Measurements from ENCODE around the gene PXMP4. TPM values are rescaled to one million over a fixed set of nuclear protein-coding genes. Genes with fewer than 3 reads are reported as not detected.

Gene PXMP4
- total RNA-seq, 1 experiment from 2014 or later = 18.7 TPM

DNA sequence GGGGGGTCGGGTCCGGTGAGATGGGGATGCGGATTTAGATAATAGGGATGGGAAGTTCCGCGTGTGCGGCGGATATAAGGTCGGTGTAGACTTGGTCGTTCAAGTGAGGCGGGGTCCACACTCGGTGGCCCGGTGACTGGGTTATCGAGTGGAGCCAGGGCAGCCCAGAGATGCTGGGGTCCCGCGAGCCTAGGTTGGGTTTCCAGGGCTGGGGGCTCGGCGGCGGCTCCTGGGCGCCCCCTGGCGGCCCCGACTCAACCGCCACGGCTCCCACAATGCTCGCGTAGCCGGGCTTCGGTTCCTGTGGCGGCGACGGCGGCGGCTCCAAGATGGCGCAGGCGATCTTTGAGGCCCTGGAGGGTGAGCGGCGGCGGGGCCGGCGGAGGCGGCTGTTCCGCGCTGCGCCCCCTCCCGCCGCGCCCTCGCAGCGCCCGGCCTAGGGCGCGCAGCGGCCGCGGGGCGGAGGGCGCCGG is 11.6 kb upstream of the PXMP4 start, which contains the start of gene ZNF341:
Gene ZNF341 (plus strand): TSS at position 304 of the 473 bp plus-strand sequence. CDS start 26 bp downstream, at position 330.
- H3K4me3 Mint-ChIP-seq (ENCODE audit: low read depth, unreplicated experiment) = peak within 1 kb of the TSS; percentile 78
- peaks cover 38% of the 10 kb centered on the region for H3K4me1 Mint-ChIP-seq (ENCODE audit: low read depth, unreplicated experiment)
- peak; percentile 95 for TF ChIP-seq CTCF (IDR thresholded peaks at IDR 0.05; ENCODE audit: unreplicated experiment)
- no peak for DNase-seq
- peak within 1 kb of the TSS; percentile 76 for H3K27ac Mint-ChIP-seq (ENCODE audit: unreplicated experiment)
- H3K9me3 Mint-ChIP-seq (ENCODE audit: low read depth, unreplicated experiment) = peaks cover 5% of the 10 kb centered on the region
- BruUV-seq (replicated peaks) = no TSS peak
- no peaks in the 10 kb centered on the region for H3K27me3 Mint-ChIP-seq (ENCODE audit: unreplicated experiment)
- H3K36me3 Mint-ChIP-seq (ENCODE audit: insufficient read depth, unreplicated experiment) = peaks cover 34% of the 10 kb centered on the region
- intact Hi-C loops (cut with micrococcal nuclease; ENCODE audit: unreplicated experiment) = loop anchor here (2.0 to 5.0 kb wide), 4 partner anchors 47 to 186 kb away; partner anchors contain the start of gene ACTL10
- CTCF ChIA-PET = interaction anchor here (0.6 to 1.8 kb wide), 6 partner anchors 11 to 261 kb away, joined by 3 to 11 read pairs (median 4); partner anchors contain the start of genes ACTL10, PXMP4 and RALY

DNA sequence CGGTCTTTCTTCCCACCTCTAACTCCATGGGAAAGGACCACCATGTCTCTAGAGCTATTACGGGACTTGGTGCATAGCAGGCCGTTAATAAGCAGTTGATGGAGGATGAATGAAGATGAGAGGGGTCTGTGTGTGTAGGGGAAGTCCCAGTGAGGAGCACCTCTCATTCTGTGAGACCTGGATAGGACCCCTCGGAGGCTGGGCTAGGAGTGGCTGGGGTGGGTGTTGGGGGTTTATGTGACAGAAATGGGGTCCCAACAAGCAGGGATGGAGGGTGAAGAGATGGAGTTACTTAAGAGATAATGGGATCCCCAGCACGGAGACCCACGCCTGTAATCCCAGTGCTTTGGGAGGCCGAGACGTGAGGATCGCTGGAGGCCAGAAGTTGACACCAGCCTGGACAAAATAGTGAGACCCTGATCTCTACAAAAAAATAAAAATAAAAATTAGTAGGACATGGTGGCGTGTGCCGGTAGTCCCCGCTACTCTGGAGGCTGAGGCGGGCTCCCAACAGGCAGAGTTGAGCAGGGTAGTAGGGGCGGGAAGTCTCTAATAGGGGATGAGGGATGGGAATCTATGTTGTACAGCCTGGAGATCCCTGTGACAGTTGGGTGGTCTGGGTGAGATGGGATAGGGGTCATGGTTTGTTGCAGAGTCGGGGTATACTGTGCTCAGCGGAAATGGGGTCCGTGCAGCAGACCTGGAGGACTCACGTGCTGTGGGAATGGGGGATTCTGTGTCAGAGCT is 11.0 kb upstream of the PXMP4 start:
- Mint-ChIP-seq H3K36me3 (ENCODE audit: insufficient read depth, unreplicated experiment) (peaks cover 31% of the 10 kb centered on the region), H3K27me3 (ENCODE audit: unreplicated experiment) (no peaks in the 10 kb centered on the region), H3K27ac (ENCODE audit: unreplicated experiment) (peak overlapping the region; percentile 25), H3K4me3 (ENCODE audit: low read depth, unreplicated experiment) (peak overlapping the region; percentile 78), H3K9me3 (ENCODE audit: low read depth, unreplicated experiment) (peaks cover 2% of the 10 kb centered on the region), H3K4me1 (ENCODE audit: low read depth, unreplicated experiment) (peaks cover 38% of the 10 kb centered on the region)
- BruUV-seq (replicated peaks) = no TSS peak
- CTCF ChIA-PET = interaction anchor here (0.7 kb wide), 1 partner anchor 117 kb away, joined by 5 read pairs; no protein-coding TSS in a partner anchor
- no peak for DNase-seq
- no peak for TF ChIP-seq CTCF (IDR thresholded peaks at IDR 0.05; ENCODE audit: unreplicated experiment)
- intact Hi-C loops (cut with micrococcal nuclease; ENCODE audit: unreplicated experiment) = loop anchor here (5.0 kb wide), 2 partner anchors 64 to 186 kb away; partner anchors contain the start of gene ACTL10

DNA sequence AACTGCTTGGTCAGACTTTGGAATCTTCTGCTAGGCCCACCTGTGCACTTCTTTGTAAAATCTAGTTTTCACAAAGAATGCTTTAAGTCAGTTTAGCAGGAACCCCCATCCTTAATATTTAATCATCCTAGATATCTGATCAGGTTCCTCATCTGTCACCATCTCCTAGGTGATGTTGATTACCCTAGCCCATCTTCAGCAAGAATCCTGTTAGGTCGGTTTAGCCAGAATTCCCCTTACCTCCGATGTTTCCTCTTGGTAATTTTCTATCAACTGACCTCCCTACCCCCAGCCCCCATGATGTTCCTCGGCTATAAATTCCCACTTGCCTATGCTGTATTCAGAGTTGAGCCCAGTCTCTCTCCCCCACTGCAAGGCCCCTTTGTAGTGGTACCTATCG is 9.0 kb upstream of the PXMP4 start:
- Mint-ChIP-seq H3K4me1 (ENCODE audit: low read depth, unreplicated experiment) (peaks cover 31% of the 10 kb centered on the region), H3K27ac (ENCODE audit: unreplicated experiment) (no peak overlapping the region), H3K36me3 (ENCODE audit: insufficient read depth, unreplicated experiment) (peaks cover 30% of the 10 kb centered on the region), H3K27me3 (ENCODE audit: unreplicated experiment) (no peaks in the 10 kb centered on the region), H3K9me3 (ENCODE audit: low read depth, unreplicated experiment) (no peaks in the 10 kb centered on the region), H3K4me3 (ENCODE audit: low read depth, unreplicated experiment) (no peak overlapping the region)
- DNase-seq = no peak
- BruUV-seq (replicated peaks) = no TSS peak
- intact Hi-C loops (cut with micrococcal nuclease; ENCODE audit: unreplicated experiment) = no loop called here
- CTCF ChIA-PET = no interaction called here
- no peak for TF ChIP-seq CTCF (IDR thresholded peaks at IDR 0.05; ENCODE audit: unreplicated experiment)

DNA sequence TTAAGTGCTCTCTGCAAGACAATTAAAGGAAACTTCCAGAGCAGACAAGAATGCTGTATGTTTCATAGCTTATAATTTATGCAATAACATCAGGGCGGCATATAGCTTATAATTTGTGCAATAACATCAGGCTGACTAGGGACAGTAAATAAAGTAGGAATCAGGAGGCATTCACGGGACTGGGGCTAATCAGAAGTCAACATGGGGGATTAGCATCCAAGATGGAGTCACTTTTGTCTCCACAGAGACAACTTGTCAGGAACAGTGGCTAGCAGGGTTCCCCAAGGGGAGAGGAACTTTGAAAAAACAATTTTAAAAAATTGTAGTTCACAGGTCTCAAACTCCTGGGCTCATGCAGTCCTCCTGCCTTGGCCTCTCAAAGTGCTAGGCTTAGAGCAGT is 8.4 kb upstream of the PXMP4 start:
- intact Hi-C loops (cut with micrococcal nuclease; ENCODE audit: unreplicated experiment) = no loop called here
- no peak overlapping the region for H3K4me3 Mint-ChIP-seq (ENCODE audit: low read depth, unreplicated experiment)
- DNase-seq = no peak
- no peak overlapping the region for H3K27ac Mint-ChIP-seq (ENCODE audit: unreplicated experiment)
- BruUV-seq (replicated peaks) = no TSS peak
- no peak for TF ChIP-seq CTCF (IDR thresholded peaks at IDR 0.05; ENCODE audit: unreplicated experiment)
- no peaks in the 10 kb centered on the region for H3K9me3 Mint-ChIP-seq (ENCODE audit: low read depth, unreplicated experiment)
- CTCF ChIA-PET = interaction anchor here (0.8 kb wide), 1 partner anchor 8 kb away, joined by 3 read pairs; the partner anchor contains the start of gene PXMP4
- H3K36me3 Mint-ChIP-seq (ENCODE audit: insufficient read depth, unreplicated experiment) = peaks cover 23% of the 10 kb centered on the region
- peaks cover 25% of the 10 kb centered on the region for H3K4me1 Mint-ChIP-seq (ENCODE audit: low read depth, unreplicated experiment)
- H3K27me3 Mint-ChIP-seq (ENCODE audit: unreplicated experiment) = no peaks in the 10 kb centered on the region

Data from Calu3 (cell line).